ENCODE data around the gene FADD. TPM values are rescaled to one million over a fixed set of nuclear protein-coding genes. Genes with fewer than 3 reads are reported as not detected.

FADD gene
- total RNA-seq, 2 donors from 2014 or later = 9.1 to 14.2 TPM

- ATAC-seq (no peak), DNase-seq (no peak)
- H3K9me3 ChIP-seq = no peaks in the 10 kb centered on the region
- TF ChIP-seq, protein P1, sequence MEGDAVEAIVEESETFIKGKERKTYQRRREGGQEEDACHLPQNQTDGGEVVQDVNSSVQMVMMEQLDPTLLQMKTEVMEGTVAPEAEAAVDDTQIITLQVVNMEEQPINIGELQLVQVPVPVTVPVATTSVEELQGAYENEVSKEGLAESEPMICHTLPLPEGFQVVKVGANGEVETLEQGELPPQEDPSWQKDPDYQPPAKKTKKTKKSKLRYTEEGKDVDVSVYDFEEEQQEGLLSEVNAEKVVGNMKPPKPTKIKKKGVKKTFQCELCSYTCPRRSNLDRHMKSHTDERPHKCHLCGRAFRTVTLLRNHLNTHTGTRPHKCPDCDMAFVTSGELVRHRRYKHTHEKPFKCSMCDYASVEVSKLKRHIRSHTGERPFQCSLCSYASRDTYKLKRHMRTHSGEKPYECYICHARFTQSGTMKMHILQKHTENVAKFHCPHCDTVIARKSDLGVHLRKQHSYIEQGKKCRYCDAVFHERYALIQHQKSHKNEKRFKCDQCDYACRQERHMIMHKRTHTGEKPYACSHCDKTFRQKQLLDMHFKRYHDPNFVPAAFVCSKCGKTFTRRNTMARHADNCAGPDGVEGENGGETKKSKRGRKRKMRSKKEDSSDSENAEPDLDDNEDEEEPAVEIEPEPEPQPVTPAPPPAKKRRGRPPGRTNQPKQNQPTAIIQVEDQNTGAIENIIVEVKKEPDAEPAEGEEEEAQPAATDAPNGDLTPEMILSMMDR (IDR thresholded peaks at IDR 0.05) = no peak
- no peak for TF ChIP-seq POLR2A (IDR thresholded peaks at IDR 0.05)
- H3K4me1 ChIP-seq = no peaks in the 10 kb centered on the region
- H3K4me3 ChIP-seq = no peak overlapping the region
- intact Hi-C loops (cut with DNase I) = no loop called here
- no peak overlapping the region for H3K27ac ChIP-seq
- H3K27me3 ChIP-seq = no peaks in the 10 kb centered on the region
- WGBS, 2 donors = 78 to 80% methylated on average over 3 to 12 of the region's 14 CpGs
- H3K36me3 ChIP-seq (replicated peaks in 1 of 2; ENCODE audit: insufficient read depth in 1 of 2, low read depth in 2 of 2) = no peaks in the 10 kb centered on the region
These were observed 44.2 kb upstream of the FADD start for GRCh38 chr11:70158757-70159389.

GRCh38 chr11:70159627-70160570 lies 43.2 kb upstream of the FADD start:
- Histone ChIP-seq H3K4me1 (no peaks in the 10 kb centered on the region), H3K4me3 (no peak overlapping the region), H3K36me3 (replicated peaks in 1 of 2; ENCODE audit: insufficient read depth in 1 of 2, low read depth in 2 of 2) (no peaks in the 10 kb centered on the region), H3K27ac (no peak overlapping the region), H3K27me3 (no peaks in the 10 kb centered on the region), H3K9me3 (no peaks in the 10 kb centered on the region)
- no peak for ATAC-seq
- DNase-seq = peak in 2 of 4 donors; percentile 16 to 17
- TF ChIP-seq POLR2A (IDR thresholded peaks at IDR 0.05) = no peak
- TF ChIP-seq, protein P1 (IDR thresholded peaks at IDR 0.05) = no peak
- intact Hi-C loops (cut with DNase I) = no loop called here
- 66% methylated on average over 23 of the region's 24 CpGs; no CpG with 5 or more reads in 1 of the 2 donors for WGBS, 2 donors

DNA sequence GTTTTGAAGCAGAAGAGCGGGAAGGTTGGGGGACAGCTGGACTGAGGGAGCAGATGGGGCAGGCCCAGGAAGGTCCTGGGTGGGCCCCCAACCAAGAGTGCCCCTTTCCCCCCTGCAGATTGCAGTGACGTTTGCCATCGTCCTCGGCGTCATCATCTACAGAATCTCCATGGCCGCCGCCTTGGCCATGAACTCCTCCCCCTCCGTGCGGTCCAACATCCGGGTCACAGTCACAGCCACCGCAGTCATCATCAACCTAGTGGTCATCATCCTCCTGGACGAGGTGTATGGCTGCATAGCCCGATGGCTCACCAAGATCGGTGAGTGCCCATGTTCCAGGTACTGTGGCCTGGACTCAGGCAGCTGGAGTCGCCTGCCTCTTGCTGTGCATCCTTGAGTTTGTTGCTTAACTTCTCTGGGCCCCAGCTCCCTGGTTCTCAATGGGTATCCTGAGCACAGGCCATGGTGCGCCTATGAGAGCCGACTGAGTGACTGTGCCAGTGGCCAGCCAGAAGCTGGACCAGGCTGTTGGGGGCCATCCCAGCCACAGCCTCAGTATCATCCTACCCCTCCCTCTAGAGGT lies 42.0 kb upstream of the FADD start:
- Histone ChIP-seq H3K4me1 (no peaks in the 10 kb centered on the region), H3K27me3 (no peaks in the 10 kb centered on the region), H3K9me3 (no peaks in the 10 kb centered on the region), H3K27ac (no peak overlapping the region), H3K4me3 (no peak overlapping the region), H3K36me3 (replicated peaks in 1 of 2; ENCODE audit: insufficient read depth in 1 of 2, low read depth in 2 of 2) (no peaks in the 10 kb centered on the region)
- intact Hi-C loops (cut with DNase I) = no loop called here
- no peak for TF ChIP-seq POLR2A (IDR thresholded peaks at IDR 0.05)
- TF ChIP-seq, protein P1 (IDR thresholded peaks at IDR 0.05) = no peak
- 79 to 82% methylated on average over 15 to 17 of the region's 17 CpGs for WGBS, 2 donors
- DNase-seq (no peak), ATAC-seq (no peak)

- Histone ChIP-seq H3K27ac (no peak overlapping the region), H3K9me3 (no peaks in the 10 kb centered on the region), H3K36me3 (replicated peaks in 1 of 2; ENCODE audit: insufficient read depth in 1 of 2, low read depth in 2 of 2) (no peaks in the 10 kb centered on the region), H3K27me3 (no peaks in the 10 kb centered on the region), H3K4me1 (no peaks in the 10 kb centered on the region), H3K4me3 (no peak overlapping the region)
- no peak for ATAC-seq
- no peak for TF ChIP-seq POLR2A (IDR thresholded peaks at IDR 0.05)
- TF ChIP-seq, protein P1 (IDR thresholded peaks at IDR 0.05) = no peak
- no peak for DNase-seq
- 90% methylated on average over 10 of the region's 10 CpGs; no CpG with 5 or more reads in 1 of the 2 donors for WGBS, 2 donors
- intact Hi-C loops (cut with DNase I) = no loop called here
These were observed 38.4 kb upstream of the FADD start for GRCh38 chr11:70164705-70165104.

Data from body of pancreas (tissue), 4 donors.